Activated CD4-positive, alpha-beta memory T cell treated with anti-CD3 and anti-CD28 coated beads, Interleukin-2, amount 10 ng/mL, durations not matched to agents 7 days and 5 days (primary cell): ENCODE results near the gene PTPRU. TPM values are rescaled to one million over a fixed set of nuclear protein-coding genes. Genes with fewer than 3 reads are reported as not detected.

ENCODE experiments used
- CTCF ChIA-PET: fragments of 350-600 bp; sonication (Branson Sonifier 250); formaldehyde crosslinking; loops from one replicate; lab custom pipeline; 2021; ENCODE audit warnings: antibody characterized with exemption, inconsistent platforms; lab: Charles Lee
- POLR2A ChIA-PET: fragments of 350-600 bp; sonication (Branson Sonifier 250); formaldehyde crosslinking; loops from one replicate; lab custom pipeline; 2021; ENCODE audit warnings: antibody characterized with exemption; lab: Charles Lee
- DNase-seq: peaks from one replicate; pipeline ENCODE4 v3.0.0-alpha.2; 2020
- H3K27ac Mint-ChIP-seq: one replicate; pipeline ENCODE4 v1.8.0; 2021; ENCODE audit warnings: mild to moderate bottlenecking, mixed read lengths
- H3K27me3 Mint-ChIP-seq: one replicate; pipeline ENCODE4 v1.8.0; 2021; ENCODE audit warnings: mixed read lengths
- H3K36me3 Mint-ChIP-seq: one replicate; pipeline ENCODE4 v1.8.0; 2021; ENCODE audit warnings: low read depth, mixed read lengths
- H3K4me1 Mint-ChIP-seq: one replicate; pipeline ENCODE4 v1.8.0; 2021; ENCODE audit warnings: mixed read lengths
- H3K4me3 Mint-ChIP-seq: one replicate; pipeline ENCODE4 v1.8.0; 2021; ENCODE audit warnings: mild to moderate bottlenecking, mixed read lengths
- H3K9me3 Mint-ChIP-seq: one replicate; pipeline ENCODE4 v1.8.0; 2021; ENCODE audit warnings: mixed read lengths
- total RNA-seq, 2 experiments: library from RNA; stranded (reverse); gene quantifications; one replicate each; pipeline ENCODE4 v1.2.3, GENCODE V29; 2021

Gene PTPRU
- total RNA-seq, 2 experiments from 2014 or later, result 0.13 to 0.68 TPM

DNA sequence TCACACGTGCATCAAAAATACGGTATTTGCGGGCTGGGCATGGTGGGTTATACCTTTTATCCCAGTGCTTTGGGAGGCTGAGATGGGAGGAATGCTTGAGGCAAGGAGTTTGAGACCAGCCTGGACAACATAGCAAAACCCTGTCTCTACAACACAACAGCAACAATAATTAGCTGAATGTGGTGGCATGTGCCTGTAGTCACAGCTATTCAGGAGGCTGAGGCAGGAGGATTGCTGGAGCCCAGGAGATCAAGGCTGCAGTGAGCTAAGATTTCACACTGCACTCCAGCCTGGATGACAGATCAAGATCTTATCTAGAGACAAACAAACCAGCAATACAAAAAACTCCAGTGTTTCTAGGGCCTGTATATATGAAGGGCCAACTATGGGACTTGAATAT is 30.6 kb downstream of the PTPRU start:
- no peaks in the 10 kb centered on the region for H3K9me3 Mint-ChIP-seq
- H3K27me3 Mint-ChIP-seq, result peaks cover 51% of the 10 kb centered on the region
- DNase-seq, result no peak
- POLR2A ChIA-PET, result no interaction called here
- H3K27ac Mint-ChIP-seq, result no peak overlapping the region
- CTCF ChIA-PET, result no interaction called here
- H3K4me3 Mint-ChIP-seq, result no peak overlapping the region
- no peaks in the 10 kb centered on the region for H3K36me3 Mint-ChIP-seq
- no peaks in the 10 kb centered on the region for H3K4me1 Mint-ChIP-seq

DNA sequence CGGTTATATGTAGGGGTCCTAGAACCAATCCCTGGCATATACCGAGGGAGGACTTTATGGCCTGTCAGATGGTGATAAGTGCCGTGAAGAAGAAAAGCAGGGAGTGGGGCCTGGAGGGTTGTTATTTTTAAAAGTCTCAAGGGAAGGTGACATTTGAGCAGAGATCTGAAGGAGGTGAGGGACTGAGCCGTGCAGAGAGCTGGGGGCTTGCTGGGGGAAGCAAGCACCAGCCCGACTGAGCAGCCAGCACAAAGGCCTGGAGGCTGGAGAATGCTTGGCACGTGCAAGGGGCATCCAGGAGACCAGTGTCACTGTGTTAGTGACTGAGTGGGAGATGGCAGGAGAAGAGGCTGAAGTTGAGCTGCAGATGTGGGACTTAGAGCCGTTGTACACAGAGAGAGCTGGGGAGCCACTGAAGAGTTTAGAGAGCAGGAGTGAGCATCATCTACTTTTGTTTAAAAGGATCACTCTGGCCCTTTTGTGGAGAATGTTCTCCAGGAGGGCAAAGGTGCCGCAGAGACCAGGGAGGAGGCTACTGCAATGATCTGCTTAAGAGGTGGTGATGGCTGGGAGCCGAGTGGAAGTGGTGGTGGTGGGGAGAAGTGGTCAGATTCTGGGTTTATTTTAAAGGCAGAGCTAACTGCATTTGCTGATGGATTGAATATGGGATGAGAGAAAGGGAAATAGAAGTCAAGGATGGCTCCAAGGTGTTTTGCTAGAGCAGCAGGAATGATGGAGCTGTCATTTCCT is 31.2 kb downstream of the PTPRU start:
- Mint-ChIP-seq H3K4me1 (no peaks in the 10 kb centered on the region), H3K9me3 (no peaks in the 10 kb centered on the region), H3K4me3 (no peak overlapping the region), H3K36me3 (no peaks in the 10 kb centered on the region), H3K27ac (no peak overlapping the region), H3K27me3 (peaks cover 50% of the 10 kb centered on the region)
- CTCF ChIA-PET, result no interaction called here
- POLR2A ChIA-PET, result no interaction called here
- DNase-seq, result no peak

DNA sequence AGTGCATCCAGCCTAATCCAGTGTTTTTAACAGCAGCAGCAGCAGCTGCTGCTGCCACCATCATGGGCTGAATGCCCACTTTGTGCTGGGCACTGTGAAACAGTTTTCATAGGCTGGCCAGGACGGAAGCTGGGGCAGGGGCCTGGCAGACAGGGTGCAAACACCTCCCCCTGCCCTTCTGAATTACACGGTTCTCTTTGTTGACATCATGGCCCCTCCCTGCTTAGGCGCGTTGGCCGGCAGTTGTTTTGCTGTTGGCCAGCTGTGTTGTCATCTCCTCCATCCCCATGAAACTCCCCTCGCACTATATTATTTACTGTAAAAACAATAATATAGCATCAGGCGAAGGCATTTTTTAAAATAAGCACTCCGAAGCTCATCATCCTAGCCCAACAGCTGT is 33.1 kb downstream of the PTPRU start:
- no peaks in the 10 kb centered on the region for H3K4me1 Mint-ChIP-seq
- H3K4me3 Mint-ChIP-seq, result no peak overlapping the region
- H3K27me3 Mint-ChIP-seq, result peaks cover 49% of the 10 kb centered on the region
- no peak overlapping the region for H3K27ac Mint-ChIP-seq
- ChIA-PET POLR2A (no interaction called here), CTCF (no interaction called here)
- no peaks in the 10 kb centered on the region for H3K36me3 Mint-ChIP-seq
- no peak for DNase-seq
- no peaks in the 10 kb centered on the region for H3K9me3 Mint-ChIP-seq

DNA sequence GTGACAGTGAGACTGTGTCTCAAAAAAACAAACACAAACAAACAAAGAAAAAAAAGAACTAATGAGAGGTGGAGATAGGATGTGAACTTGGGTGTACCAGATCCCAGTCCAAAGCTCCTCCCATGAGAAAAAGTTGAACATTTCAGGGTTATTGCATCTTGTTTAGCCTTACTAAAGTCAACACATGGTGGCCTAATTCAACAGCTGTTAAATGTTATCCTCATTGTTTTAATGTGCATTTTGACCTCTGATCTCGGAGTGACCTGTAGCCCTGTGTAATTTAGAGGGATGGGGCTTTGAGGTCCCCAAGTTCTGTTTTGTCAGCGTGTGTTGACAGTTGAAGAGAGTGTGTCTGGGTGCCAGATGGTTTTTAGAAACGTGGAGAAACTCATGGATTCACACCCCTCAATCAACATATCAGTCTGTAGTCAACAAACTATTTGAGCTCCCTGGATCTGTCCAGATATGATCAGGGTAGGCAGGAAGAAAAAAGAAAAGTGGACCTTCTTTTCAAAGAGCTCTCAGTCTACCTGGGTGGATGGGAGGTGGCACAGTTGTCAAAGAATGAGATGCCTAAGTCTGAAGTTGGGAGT is 34.7 kb downstream of the PTPRU start:
- DNase-seq, result no peak
- H3K27ac Mint-ChIP-seq, result no peak overlapping the region
- H3K9me3 Mint-ChIP-seq, result no peaks in the 10 kb centered on the region
- no peaks in the 10 kb centered on the region for H3K4me1 Mint-ChIP-seq
- H3K36me3 Mint-ChIP-seq, result no peaks in the 10 kb centered on the region
- H3K27me3 Mint-ChIP-seq, result peaks cover 44% of the 10 kb centered on the region
- H3K4me3 Mint-ChIP-seq, result no peak overlapping the region
- ChIA-PET CTCF (no interaction called here), POLR2A (no interaction called here)

DNA sequence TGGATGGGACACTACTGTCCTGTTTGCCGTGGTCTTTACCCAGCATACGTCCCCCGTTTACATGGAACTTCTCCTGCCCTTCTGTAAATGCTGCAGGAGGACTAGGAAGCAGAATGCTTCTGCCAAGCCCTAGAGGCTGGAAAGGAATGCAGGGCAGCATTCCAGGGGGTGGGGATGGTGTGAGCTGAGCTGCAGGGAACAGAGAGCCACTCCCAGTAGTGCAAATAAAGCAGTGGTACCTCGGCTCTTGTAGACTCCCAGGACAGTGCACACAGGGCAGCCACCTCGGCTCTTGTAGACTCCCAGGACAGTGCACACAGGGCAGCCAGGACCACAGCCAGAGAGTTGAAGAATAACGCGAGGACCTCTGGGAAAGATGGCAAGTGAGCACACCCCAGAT is 35.4 kb downstream of the PTPRU start:
- Mint-ChIP-seq H3K27me3 (peaks cover 40% of the 10 kb centered on the region), H3K9me3 (no peaks in the 10 kb centered on the region), H3K4me3 (no peak overlapping the region), H3K36me3 (no peaks in the 10 kb centered on the region), H3K27ac (no peak overlapping the region), H3K4me1 (no peaks in the 10 kb centered on the region)
- ChIA-PET POLR2A (no interaction called here), CTCF (no interaction called here)
- DNase-seq, result no peak

DNA sequence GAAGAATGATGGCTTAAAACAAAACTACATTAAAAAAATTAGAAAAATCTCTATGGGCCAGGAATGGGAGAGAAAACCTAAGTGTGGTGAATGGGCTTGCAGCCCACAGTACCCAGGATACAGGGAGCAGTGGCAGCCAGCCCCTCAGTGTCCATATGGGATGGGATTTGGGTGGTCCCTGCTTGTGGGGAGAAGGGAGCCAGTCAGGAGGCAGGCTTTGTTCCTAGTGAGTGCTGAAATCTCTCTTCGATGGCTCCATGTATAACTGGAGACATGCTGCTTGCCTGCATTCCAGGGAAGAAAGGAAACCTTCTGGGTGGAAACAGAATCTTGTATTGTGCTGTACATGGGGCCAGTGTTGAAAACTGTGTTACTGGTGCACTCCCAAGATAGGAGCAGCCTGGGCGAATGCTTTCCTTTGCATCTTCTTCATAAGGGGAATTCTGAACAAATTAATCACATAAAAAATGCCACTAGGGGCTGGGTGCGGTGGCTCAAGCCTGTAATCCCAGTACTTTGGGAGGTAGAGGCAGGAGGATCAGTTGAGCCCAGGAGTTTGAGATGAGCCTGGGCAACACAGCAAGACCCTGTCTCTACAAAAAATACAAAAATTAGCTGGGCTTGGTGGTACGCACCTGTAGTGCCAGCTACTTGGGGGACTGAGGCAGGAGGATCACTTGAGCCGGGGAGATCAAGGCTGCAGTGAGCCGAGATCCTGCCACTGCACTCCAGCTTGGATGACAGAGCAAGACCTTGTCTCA is 36.0 kb downstream of the PTPRU start:
- no peak for DNase-seq
- POLR2A ChIA-PET, result no interaction called here
- peaks cover 36% of the 10 kb centered on the region for H3K27me3 Mint-ChIP-seq
- no peaks in the 10 kb centered on the region for H3K9me3 Mint-ChIP-seq
- CTCF ChIA-PET, result no interaction called here
- no peaks in the 10 kb centered on the region for H3K36me3 Mint-ChIP-seq
- no peak overlapping the region for H3K27ac Mint-ChIP-seq
- no peaks in the 10 kb centered on the region for H3K4me1 Mint-ChIP-seq
- no peak overlapping the region for H3K4me3 Mint-ChIP-seq

DNA sequence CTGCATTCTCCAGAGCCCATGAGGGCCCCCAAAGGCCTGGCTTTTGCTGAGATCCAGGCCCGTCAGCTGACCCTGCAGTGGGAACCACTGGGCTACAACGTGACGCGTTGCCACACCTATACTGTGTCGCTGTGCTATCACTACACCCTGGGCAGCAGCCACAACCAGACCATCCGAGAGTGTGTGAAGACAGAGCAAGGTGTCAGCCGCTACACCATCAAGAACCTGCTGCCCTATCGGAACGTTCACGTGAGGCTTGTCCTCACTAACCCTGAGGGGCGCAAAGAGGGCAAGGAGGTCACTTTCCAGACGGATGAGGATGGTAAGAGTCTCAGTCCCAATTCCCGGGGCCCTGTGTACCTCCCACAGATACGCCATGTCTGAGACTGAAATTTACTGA is 39.1 kb downstream of the PTPRU start:
- Mint-ChIP-seq H3K4me3 (no peak overlapping the region), H3K4me1 (no peaks in the 10 kb centered on the region), H3K9me3 (no peaks in the 10 kb centered on the region), H3K27me3 (peaks cover 18% of the 10 kb centered on the region), H3K36me3 (no peaks in the 10 kb centered on the region), H3K27ac (no peak overlapping the region)
- no peak for DNase-seq
- ChIA-PET POLR2A (no interaction called here), CTCF (interaction anchor here (0.6 kb wide), 1 partner anchor 381 kb away, joined by 3 read pairs; no protein-coding TSS in a partner anchor)

DNA sequence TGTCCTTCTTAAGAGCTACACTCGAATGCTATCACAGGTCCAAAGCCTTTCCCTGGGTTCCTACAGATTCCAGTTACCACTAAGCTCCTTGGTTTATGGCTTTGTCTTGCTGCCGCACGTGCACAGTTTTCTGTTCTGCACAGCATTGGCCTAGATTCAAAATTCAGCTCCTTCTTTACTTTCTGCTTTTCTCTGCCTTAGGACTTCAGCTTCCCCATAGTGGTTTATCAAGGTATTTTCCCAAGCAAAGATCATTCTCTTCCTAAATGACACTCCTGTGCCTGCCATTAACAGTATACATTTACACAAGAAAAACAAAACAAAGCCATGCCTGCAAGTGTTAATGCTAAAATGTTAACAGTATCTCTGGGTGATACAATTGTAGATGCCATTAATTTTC is 41.8 kb downstream of the PTPRU start:
- no peak for DNase-seq
- ChIA-PET POLR2A (no interaction called here), CTCF (no interaction called here)
- Mint-ChIP-seq H3K27ac (no peak overlapping the region), H3K4me1 (no peaks in the 10 kb centered on the region), H3K4me3 (no peak overlapping the region), H3K9me3 (no peaks in the 10 kb centered on the region), H3K27me3 (peaks cover 7% of the 10 kb centered on the region), H3K36me3 (no peaks in the 10 kb centered on the region)

DNA sequence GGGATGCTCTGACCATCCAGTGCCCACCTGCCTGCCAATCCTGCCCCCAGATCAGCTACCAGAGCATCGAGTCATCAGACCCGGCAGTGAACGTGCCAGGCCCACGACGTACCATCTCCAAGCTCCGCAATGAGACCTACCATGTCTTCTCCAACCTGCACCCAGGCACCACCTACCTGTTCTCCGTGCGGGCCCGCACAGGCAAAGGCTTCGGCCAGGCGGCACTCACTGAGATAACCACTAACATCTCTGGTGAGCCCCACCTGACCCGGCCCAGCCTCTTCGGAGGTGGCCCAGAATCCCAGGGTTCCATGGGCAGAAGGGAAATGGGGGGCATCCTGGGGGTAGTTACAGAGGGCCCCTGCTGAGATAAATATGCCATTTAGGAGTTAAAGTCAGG is 43.1 kb downstream of the PTPRU start:
- peaks cover 4% of the 10 kb centered on the region for H3K4me1 Mint-ChIP-seq
- no peak for DNase-seq
- H3K36me3 Mint-ChIP-seq, result no peaks in the 10 kb centered on the region
- H3K27me3 Mint-ChIP-seq, result peaks cover 5% of the 10 kb centered on the region
- no peak overlapping the region for H3K4me3 Mint-ChIP-seq
- ChIA-PET POLR2A (no interaction called here), CTCF (no interaction called here)
- H3K9me3 Mint-ChIP-seq, result no peaks in the 10 kb centered on the region
- H3K27ac Mint-ChIP-seq, result no peak overlapping the region

DNA sequence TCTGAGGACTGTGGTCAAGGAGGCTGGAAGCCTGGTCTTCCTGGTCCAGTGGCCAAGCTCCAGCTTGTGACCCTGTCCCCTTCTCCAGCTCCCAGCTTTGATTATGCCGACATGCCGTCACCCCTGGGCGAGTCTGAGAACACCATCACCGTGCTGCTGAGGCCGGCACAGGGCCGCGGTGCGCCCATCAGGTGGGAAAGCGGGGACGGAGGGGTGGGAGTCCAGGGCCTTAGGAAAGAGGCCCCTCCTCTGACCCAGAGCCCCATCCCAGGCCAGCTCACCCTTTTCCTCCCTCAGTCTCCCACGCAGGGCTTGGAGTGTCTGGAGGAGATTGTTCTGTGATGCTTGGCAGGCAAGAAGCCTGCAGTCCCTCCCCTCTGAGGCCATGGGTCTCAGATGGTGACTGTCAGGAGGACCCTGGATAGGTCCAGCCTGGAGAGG is 43.6 kb downstream of the PTPRU start:
- Mint-ChIP-seq H3K36me3 (no peaks in the 10 kb centered on the region), H3K27ac (no peak overlapping the region), H3K4me3 (no peak overlapping the region), H3K9me3 (no peaks in the 10 kb centered on the region), H3K27me3 (peaks cover 5% of the 10 kb centered on the region), H3K4me1 (peaks cover 4% of the 10 kb centered on the region)
- ChIA-PET POLR2A (no interaction called here), CTCF (no interaction called here)
- DNase-seq, result no peak

DNA sequence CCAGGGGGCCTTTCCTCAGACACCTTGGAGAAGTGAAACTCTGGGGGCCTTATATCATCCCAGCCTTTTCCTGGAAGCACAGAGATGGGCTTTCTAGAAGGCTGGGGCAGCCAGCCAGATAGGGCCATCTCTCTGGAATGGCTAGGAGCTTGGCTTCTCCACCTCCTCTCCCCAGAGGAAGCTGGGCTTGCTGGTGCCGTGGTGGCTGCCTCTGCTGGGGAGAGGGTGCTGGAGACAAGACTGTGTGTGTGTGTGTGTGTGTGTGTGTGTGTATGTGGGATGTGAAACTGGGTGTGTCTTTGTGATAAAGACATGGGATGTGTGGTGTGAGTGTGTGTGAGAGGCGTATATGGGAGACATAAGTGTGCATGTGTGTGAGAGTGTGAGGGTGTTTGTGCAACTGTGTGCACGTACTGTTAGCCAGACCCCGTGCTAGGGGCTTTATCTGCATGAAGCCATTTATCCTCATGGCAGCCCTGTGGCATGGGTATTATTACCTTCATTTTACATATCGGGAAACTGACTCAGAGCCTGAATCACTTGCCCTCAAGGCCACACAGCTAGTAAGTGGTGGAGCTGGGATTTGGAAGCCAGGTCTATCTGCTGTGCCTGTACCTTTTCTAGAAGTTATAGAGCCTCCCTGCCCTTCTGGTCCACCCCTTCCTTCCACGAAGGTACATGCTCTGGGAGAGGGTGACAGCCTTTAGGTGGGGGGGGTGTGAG is 44.2 kb downstream of the PTPRU start:
- no peaks in the 10 kb centered on the region for H3K36me3 Mint-ChIP-seq
- no peaks in the 10 kb centered on the region for H3K9me3 Mint-ChIP-seq
- CTCF ChIA-PET, result no interaction called here
- no peak for DNase-seq
- POLR2A ChIA-PET, result no interaction called here
- peaks cover 3% of the 10 kb centered on the region for H3K27me3 Mint-ChIP-seq
- H3K27ac Mint-ChIP-seq, result no peak overlapping the region
- H3K4me3 Mint-ChIP-seq, result no peak overlapping the region
- peaks cover 4% of the 10 kb centered on the region for H3K4me1 Mint-ChIP-seq

DNA sequence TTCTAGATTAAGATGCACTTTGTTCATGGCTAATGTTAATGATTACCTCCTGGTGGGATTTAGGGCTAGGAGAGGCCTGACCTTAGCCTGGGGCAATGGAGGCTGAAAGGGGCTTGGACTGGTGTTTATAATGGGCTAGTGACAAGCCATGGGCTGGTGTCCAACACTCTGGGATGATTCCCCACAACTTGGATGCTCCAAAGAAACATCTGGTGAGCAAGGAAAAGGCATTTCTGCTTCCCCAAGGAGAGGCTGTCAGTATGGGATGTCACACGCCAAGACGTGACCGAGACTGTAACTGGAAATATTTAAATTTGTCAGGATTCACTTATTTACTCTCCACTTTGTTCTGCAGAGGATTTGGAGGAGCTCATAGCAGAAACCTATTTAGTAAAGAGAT is 45.2 kb downstream of the PTPRU start:
- CTCF ChIA-PET, result no interaction called here

More for the DNA sequence above, 45.2 kb downstream of the PTPRU start:
- Mint-ChIP-seq H3K36me3 (no peaks in the 10 kb centered on the region), H3K4me3 (no peak overlapping the region), H3K4me1 (peaks cover 4% of the 10 kb centered on the region), H3K27ac (no peak overlapping the region), H3K9me3 (no peaks in the 10 kb centered on the region), H3K27me3 (peaks cover 3% of the 10 kb centered on the region)
- POLR2A ChIA-PET, result no interaction called here
- no peak for DNase-seq
